ENCODE results near the gene EHF. TPM values are rescaled to one million over a fixed set of nuclear protein-coding genes. Genes with fewer than 3 reads are reported as not detected.

The EHF gene
- polyA plus RNA-seq, 1 donor (not counting 4 experiments of a cell fraction or from before 2014, with no cell fraction given): 64.2 TPM

DNA sequence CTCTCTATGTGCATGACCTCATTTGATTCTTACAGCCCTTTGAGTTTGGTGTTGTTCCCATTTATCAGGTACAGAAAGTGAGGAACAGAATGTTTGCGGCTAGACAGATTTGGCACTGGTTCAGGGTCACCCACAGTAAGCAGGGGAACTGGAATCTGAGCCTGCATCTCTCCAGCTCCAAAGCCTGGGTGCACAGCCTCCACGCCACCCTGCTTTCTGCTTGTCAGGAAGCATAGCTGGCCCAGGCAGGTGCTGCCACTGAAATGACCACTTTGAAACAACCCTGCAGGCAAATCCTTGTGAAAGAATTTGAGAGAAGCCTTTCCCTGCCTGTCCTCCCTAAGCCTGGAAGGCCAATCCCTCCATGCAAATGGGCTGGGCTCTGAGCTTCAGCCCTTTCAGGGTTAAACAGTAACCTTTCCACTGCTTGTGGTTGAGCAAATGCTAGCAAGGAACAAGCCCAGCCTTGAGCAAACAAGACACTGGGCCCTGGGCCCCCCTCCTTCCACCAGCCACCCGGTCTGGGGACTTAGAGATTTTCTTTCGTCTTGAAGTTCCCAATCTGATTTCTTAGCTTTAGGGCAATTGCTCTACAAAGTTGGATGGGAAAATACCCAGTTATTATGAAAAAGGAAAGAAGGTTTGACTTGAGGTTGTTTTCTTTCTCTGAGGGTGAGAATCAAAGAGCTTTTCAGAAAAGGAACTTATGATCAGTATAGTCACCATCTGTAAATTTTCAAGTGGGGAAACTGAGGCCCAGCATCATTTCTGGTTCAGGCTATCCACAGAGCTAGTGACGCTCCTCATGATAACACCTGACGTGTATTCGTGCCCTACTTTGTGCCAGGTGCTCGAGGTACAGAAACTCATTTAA, 19.4 kb downstream of the EHF start:
- peak overlapping the region; percentile 19 for H3K9ac ChIP-seq (ENCODE audit: control insufficient read depth, extremely low read depth, insufficient read depth, low read length)
- H3K9me1 ChIP-seq (ENCODE audit: control insufficient read depth, extremely low read depth, insufficient read depth, low read length): peaks cover 5% of the 10 kb centered on the region
- H3K27ac ChIP-seq (ENCODE audit: control insufficient read depth, insufficient read depth, low read length): peak overlapping the region; percentile 56
- no peaks in the 10 kb centered on the region for H4K20me1 ChIP-seq (ENCODE audit: control insufficient read depth, extremely low read depth, insufficient read depth, low read length)
- peaks cover 5 to 21% of the 10 kb centered on the region in 2 experiments for H3K36me3 ChIP-seq (ENCODE audit: control insufficient read depth in 2 of 2, extremely low read depth in 1 of 2, insufficient read depth in 2 of 2, low read length in 2 of 2)
- H3K27me3 ChIP-seq (ENCODE audit: control insufficient read depth, extremely low read depth, insufficient read depth, low read length): no peaks in the 10 kb centered on the region
- H2AFZ ChIP-seq (ENCODE audit: control insufficient read depth, low read length): no peak overlapping the region
- TF ChIP-seq EZH2 (IDR thresholded peaks at IDR 0.05; ENCODE audit: low read length): no peak
- TF ChIP-seq, protein P1, sequence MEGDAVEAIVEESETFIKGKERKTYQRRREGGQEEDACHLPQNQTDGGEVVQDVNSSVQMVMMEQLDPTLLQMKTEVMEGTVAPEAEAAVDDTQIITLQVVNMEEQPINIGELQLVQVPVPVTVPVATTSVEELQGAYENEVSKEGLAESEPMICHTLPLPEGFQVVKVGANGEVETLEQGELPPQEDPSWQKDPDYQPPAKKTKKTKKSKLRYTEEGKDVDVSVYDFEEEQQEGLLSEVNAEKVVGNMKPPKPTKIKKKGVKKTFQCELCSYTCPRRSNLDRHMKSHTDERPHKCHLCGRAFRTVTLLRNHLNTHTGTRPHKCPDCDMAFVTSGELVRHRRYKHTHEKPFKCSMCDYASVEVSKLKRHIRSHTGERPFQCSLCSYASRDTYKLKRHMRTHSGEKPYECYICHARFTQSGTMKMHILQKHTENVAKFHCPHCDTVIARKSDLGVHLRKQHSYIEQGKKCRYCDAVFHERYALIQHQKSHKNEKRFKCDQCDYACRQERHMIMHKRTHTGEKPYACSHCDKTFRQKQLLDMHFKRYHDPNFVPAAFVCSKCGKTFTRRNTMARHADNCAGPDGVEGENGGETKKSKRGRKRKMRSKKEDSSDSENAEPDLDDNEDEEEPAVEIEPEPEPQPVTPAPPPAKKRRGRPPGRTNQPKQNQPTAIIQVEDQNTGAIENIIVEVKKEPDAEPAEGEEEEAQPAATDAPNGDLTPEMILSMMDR (optimal IDR thresholded peaks at IDR 0.05 in 1 of 3, IDR thresholded peaks at IDR 0.05 in 1 of 3, conservative IDR thresholded peaks at IDR 0.05 in 1 of 3; ENCODE audit: extremely low read depth in 1 of 3, insufficient read depth in 2 of 3, low read length in 3 of 3): no peak
- H3K4me2 ChIP-seq (ENCODE audit: control insufficient read depth, extremely low read depth, insufficient read depth, low read depth, low read length): peak overlapping the region; percentile 69
- dilution Hi-C loops (cut with MboI; ENCODE audit: extremely low pct_ligation_motif_present, low sequenced_read_pairs): no loop called here
- DNase-seq (ENCODE audit: low read depth, low spot score): no peak
- peak overlapping the region in 2 of 3 experiments; percentile 8 to 35 for H3K4me3 ChIP-seq (ENCODE audit: control insufficient read depth in 2 of 3, extremely low read depth in 1 of 3, insufficient read depth in 2 of 3, low read depth in 1 of 3, low read length in 3 of 3)
- FAIRE-seq: peak; percentile 63
- H3K4me1 ChIP-seq (ENCODE audit: control insufficient read depth, extremely low read depth, insufficient read depth, low read length): peaks cover 97% of the 10 kb centered on the region
- no peaks in the 10 kb centered on the region for H3K9me3 ChIP-seq (ENCODE audit: control insufficient read depth, low read depth, low read length)
- peaks cover 85% of the 10 kb centered on the region for H3K79me2 ChIP-seq (ENCODE audit: control insufficient read depth, insufficient read depth, low read length)

GRCh38 chr11:34640924-34641275, 20.0 kb downstream of the EHF start:
- dilution Hi-C loops (cut with MboI; ENCODE audit: extremely low pct_ligation_motif_present, low sequenced_read_pairs): no loop called here

More at GRCh38 chr11:34640924-34641275, 20.0 kb downstream of the EHF start:
- FAIRE-seq: no peak
- no peak for DNase-seq (ENCODE audit: low read depth, low spot score)
- Histone ChIP-seq H3K79me2 (ENCODE audit: control insufficient read depth, insufficient read depth, low read length) (peaks cover 84% of the 10 kb centered on the region), H3K4me1 (ENCODE audit: control insufficient read depth, extremely low read depth, insufficient read depth, low read length) (peaks cover 96% of the 10 kb centered on the region), H3K9me1 (ENCODE audit: control insufficient read depth, extremely low read depth, insufficient read depth, low read length) (peaks cover 5% of the 10 kb centered on the region), H2AFZ (ENCODE audit: control insufficient read depth, low read length) (no peak overlapping the region), H3K27me3 (ENCODE audit: control insufficient read depth, extremely low read depth, insufficient read depth, low read length) (no peaks in the 10 kb centered on the region), H3K9me3 (ENCODE audit: control insufficient read depth, low read depth, low read length) (no peaks in the 10 kb centered on the region), H3K4me2 (ENCODE audit: control insufficient read depth, extremely low read depth, insufficient read depth, low read depth, low read length) (peak overlapping the region; percentile 69), H3K9ac (ENCODE audit: control insufficient read depth, extremely low read depth, insufficient read depth, low read length) (peak overlapping the region; percentile 4), H3K36me3 (ENCODE audit: control insufficient read depth in 2 of 2, extremely low read depth in 1 of 2, insufficient read depth in 2 of 2, low read length in 2 of 2) (peaks cover 5 to 27% of the 10 kb centered on the region in 2 experiments), H3K4me3 (ENCODE audit: control insufficient read depth in 2 of 3, extremely low read depth in 1 of 3, insufficient read depth in 2 of 3, low read depth in 1 of 3, low read length in 3 of 3) (peak overlapping the region in 1 of 3 experiments; percentile 35), H4K20me1 (ENCODE audit: control insufficient read depth, extremely low read depth, insufficient read depth, low read length) (no peaks in the 10 kb centered on the region), H3K27ac (ENCODE audit: control insufficient read depth, insufficient read depth, low read length) (peak overlapping the region; percentile 56)
- no peak for TF ChIP-seq EZH2 (IDR thresholded peaks at IDR 0.05; ENCODE audit: low read length)
- TF ChIP-seq, protein P1 (optimal IDR thresholded peaks at IDR 0.05 in 1 of 3, IDR thresholded peaks at IDR 0.05 in 1 of 3, conservative IDR thresholded peaks at IDR 0.05 in 1 of 3; ENCODE audit: extremely low read depth in 1 of 3, insufficient read depth in 2 of 3, low read length in 3 of 3): no peak

All from keratinocyte (primary cell).